Endodermal cell (in vitro differentiated cells): ENCODE results near the gene ICAM1. TPM values are rescaled to one million over a fixed set of nuclear protein-coding genes. Genes with fewer than 3 reads are reported as not detected.

Source experiments
- DNase-seq: peaks from one replicate; pipeline ENCODE4 v3.0.0-alpha.2; 2017
- H3K27ac ChIP-seq: 2 replicates; pipeline ENCODE4 v1.5.1; 2013; ENCODE audit warnings: mild to moderate bottlenecking, low read depth, low read length, moderate library complexity
- H3K27me3 ChIP-seq: 2 replicates; pipeline ENCODE4 v1.6.1; 2013; ENCODE audit warnings: mild to moderate bottlenecking, low read length, moderate library complexity; ENCODE audit not compliant: insufficient read depth, control insufficient read depth, poor library complexity, severe bottlenecking
- H3K36me3 ChIP-seq: 2 replicates; pipeline ENCODE4 v1.7.0; 2013; ENCODE audit warnings: mild to moderate bottlenecking, low read length, moderate library complexity; ENCODE audit not compliant: control insufficient read depth, insufficient read depth
- H3K4me1 ChIP-seq: one replicate; pipeline ENCODE4 v1.7.0; 2013; ENCODE audit warnings: low read length; ENCODE audit not compliant: control insufficient read depth, insufficient read depth
- H3K4me3 ChIP-seq: 2 replicates; pipeline ENCODE4 v1.5.1; 2013; ENCODE audit warnings: mild to moderate bottlenecking, low read length, moderate library complexity
- H3K9ac ChIP-seq: 2 replicates; pipeline ENCODE4 v1.6.1; 2013; ENCODE audit warnings: mild to moderate bottlenecking, low read length, moderate library complexity; ENCODE audit not compliant: poor library complexity, severe bottlenecking; ENCODE audit errors: extremely low read depth
- H3K9me3 ChIP-seq: 2 replicates; pipeline ENCODE4 v1.6.1; 2013; ENCODE audit warnings: mild to moderate bottlenecking, low read length, moderate library complexity; ENCODE audit not compliant: control insufficient read depth
- H3K27ac Mint-ChIP-seq: 2 replicates; pipeline ENCODE4 v1.8.0; 2020; ENCODE audit warnings: mixed read lengths
- H3K27me3 Mint-ChIP-seq: 2 replicates; pipeline ENCODE4 v1.8.0; 2021; ENCODE audit warnings: mild to moderate bottlenecking, mixed read lengths; ENCODE audit not compliant: insufficient read depth
- H3K36me3 Mint-ChIP-seq: 2 replicates; pipeline ENCODE4 v1.8.0; 2020; ENCODE audit warnings: low read depth, mixed read lengths
- H3K4me1 Mint-ChIP-seq: 2 replicates; pipeline ENCODE4 v1.8.0; 2020; ENCODE audit warnings: mixed read lengths
- H3K4me3 Mint-ChIP-seq: 2 replicates; pipeline ENCODE4 v1.8.0; 2020; ENCODE audit warnings: mild to moderate bottlenecking, moderate library complexity, mixed read lengths
- H3K9me3 Mint-ChIP-seq: 2 replicates; pipeline ENCODE4 v1.8.0; 2020; ENCODE audit warnings: mild to moderate bottlenecking, mixed read lengths
- CTCF ChIP-seq: fragments of 200-600 bp; sonication (generic); conservative IDR thresholded peaks from 2 replicates; pipeline ENCODE4 v1.5.0; 2021; ENCODE audit warnings: antibody characterized with exemption, mild to moderate bottlenecking
- WGBS, 2 experiments: methylation state at CpG; one replicate each; pipeline versions ENCODE4 v1.1.5 to v1.1.7; 2013; ENCODE audit warnings: missing lambda C conversion rate in 2 of 2, mixed read lengths in 1 of 2; ENCODE audit not compliant: insufficient coverage in 1 of 2, insufficient read length in 1 of 2; 5-methylcytosine and 5-hydroxymethylcytosine counted together
- total RNA-seq, 2 donors: library from RNA; stranded (reverse); fragmentation: NEBNext Ultra II Directional in 1 of 2; extraction: Animal tissue kit (Norgen Biotek cat#: 25700) in 1 of 2; gene quantifications; 2 replicates in 1 of 2; 3 replicates in 1 of 2; pipeline ENCODE4 v1.2.1, GENCODE V29; 2021

The ICAM1 gene
- total RNA-seq, 2 donors from 2014 or later: 1.7 to 5.2 TPM

- no peak overlapping the region for H3K27ac ChIP-seq
- no peak for DNase-seq
- H3K9me3 Mint-ChIP-seq: no peaks in the 10 kb centered on the region
- H3K9me3 ChIP-seq: no peaks in the 10 kb centered on the region
- peaks cover 49% of the 10 kb centered on the region for H3K36me3 Mint-ChIP-seq
- no peak for TF ChIP-seq CTCF
- no peak overlapping the region for H3K4me3 ChIP-seq
- no peaks in the 10 kb centered on the region for H3K27me3 ChIP-seq
- no peak overlapping the region for H3K9ac ChIP-seq
- no peak overlapping the region for H3K4me3 Mint-ChIP-seq
- peaks cover 45% of the 10 kb centered on the region for H3K36me3 ChIP-seq
- WGBS, 2 experiments: 91 to 94% methylated on average over 2 of the region's 2 CpGs
- H3K27ac Mint-ChIP-seq: no peak overlapping the region
- peaks cover 5% of the 10 kb centered on the region for H3K4me1 Mint-ChIP-seq
- H3K4me1 ChIP-seq: no peaks in the 10 kb centered on the region
- H3K27me3 Mint-ChIP-seq: no peaks in the 10 kb centered on the region
These were observed 15.6 kb upstream of the ICAM1 start for GRCh38 chr19:10255358-10255757.

GRCh38 chr19:10256551-10256950 is 14.4 kb upstream of the ICAM1 start:
- Histone ChIP-seq H3K4me1 (no peaks in the 10 kb centered on the region), H3K27ac (no peak overlapping the region), H3K9ac (no peak overlapping the region), H3K27me3 (no peaks in the 10 kb centered on the region), H3K9me3 (no peaks in the 10 kb centered on the region), H3K36me3 (peaks cover 45% of the 10 kb centered on the region), H3K4me3 (no peak overlapping the region)
- no peaks in the 10 kb centered on the region for H3K9me3 Mint-ChIP-seq
- 96 to 98% methylated on average over 3 to 13 of the region's 18 CpGs for WGBS, 2 experiments
- no peak overlapping the region for H3K4me3 Mint-ChIP-seq
- no peak for DNase-seq
- peaks cover 49% of the 10 kb centered on the region for H3K36me3 Mint-ChIP-seq
- H3K27me3 Mint-ChIP-seq: no peaks in the 10 kb centered on the region
- TF ChIP-seq CTCF: no peak
- H3K27ac Mint-ChIP-seq: no peak overlapping the region
- peaks cover 5% of the 10 kb centered on the region for H3K4me1 Mint-ChIP-seq

- H3K36me3 ChIP-seq: peaks cover 45% of the 10 kb centered on the region
- no peak overlapping the region for H3K27ac ChIP-seq
- TF ChIP-seq CTCF: no peak
- no peak for DNase-seq
- no peaks in the 10 kb centered on the region for H3K9me3 Mint-ChIP-seq
- WGBS, 2 experiments: 92 to 93% methylated on average over 8 to 9 of the region's 9 CpGs
- H3K4me3 ChIP-seq: no peak overlapping the region
- H3K36me3 Mint-ChIP-seq: peaks cover 49% of the 10 kb centered on the region
- no peak overlapping the region for H3K27ac Mint-ChIP-seq
- H3K27me3 Mint-ChIP-seq: no peaks in the 10 kb centered on the region
- peaks cover 5% of the 10 kb centered on the region for H3K4me1 Mint-ChIP-seq
- H3K27me3 ChIP-seq: no peaks in the 10 kb centered on the region
- no peak overlapping the region for H3K9ac ChIP-seq
- no peaks in the 10 kb centered on the region for H3K4me1 ChIP-seq
- H3K4me3 Mint-ChIP-seq: no peak overlapping the region
- no peaks in the 10 kb centered on the region for H3K9me3 ChIP-seq
These were observed 13.8 kb upstream of the ICAM1 start for GRCh38 chr19:10256970-10257615.
